BLaER1 treated with 17β-estradiol and CSF1 and Interleukin-3, amounts not matched to agents 10 nM and 100 nM (cell line): ENCODE measurements around the gene IFNA14.
A peak's percentile ranks its signal among the peaks of the same experiment; 100 is the strongest.

Experiments
- H3K27ac ChIP-seq, 11 experiments: shearing (Covaris generic); formaldehyde crosslinking; 2 replicates each; pipeline ENCODE4 v1.8.1; 2022
- H3K27me3 ChIP-seq, 11 experiments: shearing (Covaris generic); formaldehyde crosslinking; 2 replicates each; pipeline ENCODE4 v1.8.1; 2022
- H3K36me3 ChIP-seq, 11 experiments: shearing (Covaris generic); formaldehyde crosslinking; 2 replicates each; pipeline ENCODE4 v1.8.1; 2022
- H3K4me1 ChIP-seq, 10 experiments: shearing (Covaris generic); formaldehyde crosslinking; 2 replicates each; pipeline ENCODE4 v1.8.1; 2022
- H3K4me2 ChIP-seq, 11 experiments: shearing (Covaris generic); formaldehyde crosslinking; 2 replicates each; pipeline ENCODE4 v1.8.1; 2022
- H3K4me3 ChIP-seq, 10 experiments: shearing (Covaris generic); formaldehyde crosslinking; 2 replicates each; pipeline ENCODE4 v1.8.1; 2022
- H3K9ac ChIP-seq, 11 experiments: shearing (Covaris generic); formaldehyde crosslinking; 2 replicates each; pipeline ENCODE4 v1.8.1; 2022
- H3K9me3 ChIP-seq, 11 experiments: shearing (Covaris generic); formaldehyde crosslinking; replicated peaks in 1 of 11; 2 replicates each; pipeline ENCODE4 v1.8.1; 2022
- H4K20me1 ChIP-seq, 11 experiments: shearing (Covaris generic); formaldehyde crosslinking; 2 replicates each; pipeline ENCODE4 v1.8.1; 2022
- Cebpa-rat ChIP-seq, 11 experiments: shearing (Covaris generic); IDR thresholded peaks; 2 replicates each; pipeline ENCODE4 v1.8.1; 2022

IFNA14 gene

GRCh38 chr9:21239911-21240310 is at the start of gene IFNA14:
IFNA14 (minus strand) TSS chr9:21240005; CDS start chr9:21239935, 70 bp downstream.
- TF ChIP-seq Cebpa-rat (IDR thresholded peaks at IDR 0.05): no peak
- H4K20me1 ChIP-seq: no peaks in the 10 kb centered on the region
- H3K9me3 ChIP-seq: no peaks in the 10 kb centered on the region
- no peak within 1 kb of the TSS for H3K27ac ChIP-seq
- H3K9ac ChIP-seq: no peak within 1 kb of the TSS
- H3K36me3 ChIP-seq: no peaks in the 10 kb centered on the region
- peaks cover 4 to 17% (median 12%) of the 10 kb centered on the region in 10 experiments; a peak in 19 of 20 replicates for H3K4me1 ChIP-seq
- no peak within 1 kb of the TSS for H3K4me3 ChIP-seq
- H3K27me3 ChIP-seq: peaks cover 0 to 40% (median 0%) of the 10 kb centered on the region in 11 experiments; a peak in 4 of 22 replicates
- no peak within 1 kb of the TSS for H3K4me2 ChIP-seq

GRCh38 chr9:21287280-21287679 is 47.5 kb upstream of the IFNA14 start:
- H3K4me2 ChIP-seq: peak overlapping the region in 1 of 11 experiments; percentile 8; a peak in 1 of 22 replicates
- peaks cover 0 to 25% (median 0%) of the 10 kb centered on the region in 11 experiments; a peak in 8 of 22 replicates for H3K27me3 ChIP-seq
- H4K20me1 ChIP-seq: no peaks in the 10 kb centered on the region
- H3K9ac ChIP-seq: no peak overlapping the region
- no peak overlapping the region for H3K4me3 ChIP-seq
- no peak overlapping the region for H3K27ac ChIP-seq
- no peaks in the 10 kb centered on the region for H3K36me3 ChIP-seq
- H3K9me3 ChIP-seq: peaks cover 0 to 5% (median 0%) of the 10 kb centered on the region in 11 experiments; a peak in 4 of 22 replicates
- H3K4me1 ChIP-seq: no peaks in the 10 kb centered on the region
- no peak for TF ChIP-seq Cebpa-rat (IDR thresholded peaks at IDR 0.05)

GRCh38 chr9:21286659-21287058 is 46.9 kb upstream of the IFNA14 start:
- no peak overlapping the region for H3K27ac ChIP-seq
- H3K27me3 ChIP-seq: peaks cover 0 to 21% (median 0%) of the 10 kb centered on the region in 11 experiments; a peak in 7 of 22 replicates
- no peak overlapping the region for H3K4me3 ChIP-seq
- peak overlapping the region in 1 of 11 experiments; percentile 8; a peak in 1 of 22 replicates for H3K4me2 ChIP-seq
- no peak for TF ChIP-seq Cebpa-rat (IDR thresholded peaks at IDR 0.05)
- peaks cover 0 to 5% (median 0%) of the 10 kb centered on the region in 11 experiments; a peak in 4 of 22 replicates for H3K9me3 ChIP-seq
- no peaks in the 10 kb centered on the region for H3K36me3 ChIP-seq
- H3K9ac ChIP-seq: no peak overlapping the region
- no peaks in the 10 kb centered on the region for H4K20me1 ChIP-seq
- peaks cover 0 to 5% (median 0%) of the 10 kb centered on the region in 10 experiments; a peak in 3 of 20 replicates for H3K4me1 ChIP-seq

- Histone ChIP-seq H3K36me3 (no peaks in the 10 kb centered on the region), H3K9ac (no peak overlapping the region), H3K27ac (no peak overlapping the region), H3K27me3 (peaks cover 0 to 18% (median 0%) of the 10 kb centered on the region in 11 experiments; a peak in 7 of 22 replicates), H3K9me3 (peaks cover 0 to 5% (median 0%) of the 10 kb centered on the region in 11 experiments; a peak in 4 of 22 replicates), H3K4me2 (no peak overlapping the region), H3K4me3 (no peak overlapping the region), H4K20me1 (no peaks in the 10 kb centered on the region), H3K4me1 (peaks cover 0 to 10% (median 0%) of the 10 kb centered on the region in 10 experiments; a peak in 3 of 20 replicates)
- TF ChIP-seq Cebpa-rat (IDR thresholded peaks at IDR 0.05): no peak
These were observed 46.3 kb upstream of the IFNA14 start for GRCh38 chr9:21286099-21286498.

GRCh38 chr9:21281275-21281674 is 41.5 kb upstream of the IFNA14 start:
- H3K4me3 ChIP-seq: no peak overlapping the region
- H3K4me1 ChIP-seq: peaks cover 0 to 11% (median 0%) of the 10 kb centered on the region in 10 experiments; a peak in 3 of 20 replicates
- no peaks in the 10 kb centered on the region for H4K20me1 ChIP-seq
- no peaks in the 10 kb centered on the region for H3K36me3 ChIP-seq
- peak overlapping the region in 2 of 11 experiments; percentile 38 to 46; a peak in 3 of 22 replicates for H3K4me2 ChIP-seq
- H3K9ac ChIP-seq: no peak overlapping the region
- H3K9me3 ChIP-seq: peaks cover 0 to 2% (median 0%) of the 10 kb centered on the region in 11 experiments; a peak in 2 of 22 replicates
- H3K27me3 ChIP-seq: no peaks in the 10 kb centered on the region
- TF ChIP-seq Cebpa-rat (IDR thresholded peaks at IDR 0.05): no peak
- H3K27ac ChIP-seq: no peak overlapping the region

GRCh38 chr9:21268347-21268657 is 28.5 kb upstream of the IFNA14 start:
- Histone ChIP-seq H3K36me3 (no peaks in the 10 kb centered on the region), H3K4me3 (no peak overlapping the region), H3K9me3 (peaks cover 0 to 16% (median 6%) of the 10 kb centered on the region in 11 experiments; a peak in 10 of 22 replicates), H3K27me3 (peaks cover 0 to 4% (median 0%) of the 10 kb centered on the region in 11 experiments; a peak in 1 of 22 replicates), H3K4me2 (peak overlapping the region in 1 of 11 experiments; percentile 6; a peak in 1 of 22 replicates), H4K20me1 (no peaks in the 10 kb centered on the region), H3K9ac (no peak overlapping the region), H3K27ac (no peak overlapping the region), H3K4me1 (0 out of 20 replicates have a peak, but pooled peaks cover 0 to 9% (median 0%) of the 10 kb centered on the region in 10 experiments)
- no peak for TF ChIP-seq Cebpa-rat (IDR thresholded peaks at IDR 0.05)

GRCh38 chr9:21267485-21268346 is 27.9 kb upstream of the IFNA14 start:
- Histone ChIP-seq H3K27ac (no peak overlapping the region), H3K4me1 (0 out of 20 replicates have a peak, but pooled peaks cover 0 to 9% (median 0%) of the 10 kb centered on the region in 10 experiments), H3K4me3 (no peak overlapping the region), H3K36me3 (no peaks in the 10 kb centered on the region), H3K9me3 (peaks cover 0 to 16% (median 5%) of the 10 kb centered on the region in 11 experiments; a peak in 10 of 22 replicates), H3K4me2 (peak overlapping the region in 1 of 11 experiments; percentile 6; a peak in 1 of 22 replicates), H3K27me3 (peaks cover 0 to 4% (median 0%) of the 10 kb centered on the region in 11 experiments; a peak in 1 of 22 replicates), H4K20me1 (no peaks in the 10 kb centered on the region), H3K9ac (no peak overlapping the region)
- TF ChIP-seq Cebpa-rat (IDR thresholded peaks at IDR 0.05): no peak

- Histone ChIP-seq H3K4me2 (no peak overlapping the region), H3K9me3 (peaks cover 0 to 16% (median 5%) of the 10 kb centered on the region in 11 experiments; a peak in 8 of 22 replicates), H3K4me3 (no peak overlapping the region), H3K27ac (no peak overlapping the region), H3K9ac (no peak overlapping the region), H4K20me1 (no peaks in the 10 kb centered on the region), H3K36me3 (no peaks in the 10 kb centered on the region), H3K27me3 (peaks cover 0 to 4% (median 0%) of the 10 kb centered on the region in 11 experiments; a peak in 1 of 22 replicates), H3K4me1 (0 out of 20 replicates have a peak, but pooled peaks cover 0 to 9% (median 0%) of the 10 kb centered on the region in 10 experiments)
- TF ChIP-seq Cebpa-rat (IDR thresholded peaks at IDR 0.05): no peak
These were observed 27.1 kb upstream of the IFNA14 start for GRCh38 chr9:21266733-21267484.
